Measurements from ENCODE around the gene NFATC3.

GRCh38 chr16:68242926-68243858, 158.0 kb downstream of the NFATC3 start:
- TF ChIP-seq CTCF (IDR thresholded peaks at IDR 0.05): no peak
- TF ChIP-seq EP300 (IDR thresholded peaks at IDR 0.05): no peak
